Cortex of kidney (tissue), 1 donor: ENCODE measurements around the gene TBR1.

Experiments used
- DNase-seq: peaks from one replicate; lab custom pipeline; 2025; lab: John Stamatoyannopoulos, UW

The TBR1 gene

GRCh38 chr2:161427664-161428587 is 11.8 kb downstream of the TBR1 start:
- no peak for DNase-seq

- no peak for DNase-seq
These were observed 14.3 kb downstream of the TBR1 start for GRCh38 chr2:161430386-161430785.

GRCh38 chr2:161432107-161432506 is 16.0 kb downstream of the TBR1 start:
- no peak for DNase-seq

GRCh38 chr2:161434118-161434517 is 18.0 kb downstream of the TBR1 start:
- no peak for DNase-seq

GRCh38 chr2:161436411-161436810 is 20.3 kb downstream of the TBR1 start:
- DNase-seq: no peak

- no peak for DNase-seq
These were observed 22.5 kb downstream of the TBR1 start for GRCh38 chr2:161438598-161438997.

GRCh38 chr2:161445097-161445496 is 29.0 kb downstream of the TBR1 start:
- DNase-seq: no peak

- DNase-seq: no peak
These were observed 32.3 kb downstream of the TBR1 start for GRCh38 chr2:161448431-161448830.

GRCh38 chr2:161471631-161472030 is 55.5 kb downstream of the TBR1 start:
- no peak for DNase-seq

GRCh38 chr2:161474920-161475319 is 58.8 kb downstream of the TBR1 start:
- no peak for DNase-seq
